ENCODE measurements around the gene PARP8.

GRCh38 chr5:50888751-50889150 is 222.3 kb downstream of the PARP8 start:
- TF ChIP-seq ATF3 (CRISPR knock-in tag; conservative IDR thresholded peaks at IDR 0.05) (no peak), NFYB (CRISPR knock-in tag; conservative IDR thresholded peaks at IDR 0.05; ENCODE audit: low read depth) (no peak)
- TF ChIP-seq, protein P1, sequence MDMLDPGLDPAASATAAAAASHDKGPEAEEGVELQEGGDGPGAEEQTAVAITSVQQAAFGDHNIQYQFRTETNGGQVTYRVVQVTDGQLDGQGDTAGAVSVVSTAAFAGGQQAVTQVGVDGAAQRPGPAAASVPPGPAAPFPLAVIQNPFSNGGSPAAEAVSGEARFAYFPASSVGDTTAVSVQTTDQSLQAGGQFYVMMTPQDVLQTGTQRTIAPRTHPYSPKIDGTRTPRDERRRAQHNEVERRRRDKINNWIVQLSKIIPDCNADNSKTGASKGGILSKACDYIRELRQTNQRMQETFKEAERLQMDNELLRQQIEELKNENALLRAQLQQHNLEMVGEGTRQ (CRISPR knock-in tag; IDR thresholded peaks at IDR 0.05): no peak
- TF ChIP-seq, protein P2, sequence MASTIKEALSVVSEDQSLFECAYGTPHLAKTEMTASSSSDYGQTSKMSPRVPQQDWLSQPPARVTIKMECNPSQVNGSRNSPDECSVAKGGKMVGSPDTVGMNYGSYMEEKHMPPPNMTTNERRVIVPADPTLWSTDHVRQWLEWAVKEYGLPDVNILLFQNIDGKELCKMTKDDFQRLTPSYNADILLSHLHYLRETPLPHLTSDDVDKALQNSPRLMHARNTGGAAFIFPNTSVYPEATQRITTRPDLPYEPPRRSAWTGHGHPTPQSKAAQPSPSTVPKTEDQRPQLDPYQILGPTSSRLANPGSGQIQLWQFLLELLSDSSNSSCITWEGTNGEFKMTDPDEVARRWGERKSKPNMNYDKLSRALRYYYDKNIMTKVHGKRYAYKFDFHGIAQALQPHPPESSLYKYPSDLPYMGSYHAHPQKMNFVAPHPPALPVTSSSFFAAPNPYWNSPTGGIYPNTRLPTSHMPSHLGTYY (CRISPR knock-in tag; IDR thresholded peaks at IDR 0.05): no peak
- TF ChIP-seq, protein P3, sequence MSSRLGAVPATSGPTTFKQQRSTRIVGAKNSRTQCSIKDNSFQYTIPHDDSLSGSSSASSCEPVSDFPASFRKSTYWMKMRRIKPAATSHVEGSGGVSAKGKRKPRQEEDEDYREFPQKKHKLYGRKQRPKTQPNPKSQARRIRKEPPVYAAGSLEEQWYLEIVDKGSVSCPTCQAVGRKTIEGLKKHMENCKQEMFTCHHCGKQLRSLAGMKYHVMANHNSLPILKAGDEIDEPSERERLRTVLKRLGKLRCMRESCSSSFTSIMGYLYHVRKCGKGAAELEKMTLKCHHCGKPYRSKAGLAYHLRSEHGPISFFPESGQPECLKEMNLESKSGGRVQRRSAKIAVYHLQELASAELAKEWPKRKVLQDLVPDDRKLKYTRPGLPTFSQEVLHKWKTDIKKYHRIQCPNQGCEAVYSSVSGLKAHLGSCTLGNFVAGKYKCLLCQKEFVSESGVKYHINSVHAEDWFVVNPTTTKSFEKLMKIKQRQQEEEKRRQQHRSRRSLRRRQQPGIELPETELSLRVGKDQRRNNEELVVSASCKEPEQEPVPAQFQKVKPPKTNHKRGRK (CRISPR knock-in tag; IDR thresholded peaks at IDR 0.05; ENCODE audit: borderline replicate concordance): no peak

All from WTC11 (cell line).